BLaER1 (cell line): ENCODE measurements around the gene AGRN.

Experiments
- H3K27ac ChIP-seq: shearing (Covaris generic); formaldehyde crosslinking; 2 replicates; pipeline ENCODE4 v1.8.1; 2022
- H3K27me3 ChIP-seq: shearing (Covaris generic); formaldehyde crosslinking; 2 replicates; pipeline ENCODE4 v1.8.1; 2022
- H3K36me3 ChIP-seq: shearing (Covaris generic); formaldehyde crosslinking; 2 replicates; pipeline ENCODE4 v1.8.1; 2022
- H3K4me1 ChIP-seq: shearing (Covaris generic); formaldehyde crosslinking; 2 replicates; pipeline ENCODE4 v1.8.1; 2022
- H3K4me2 ChIP-seq: shearing (Covaris generic); formaldehyde crosslinking; 2 replicates; pipeline ENCODE4 v1.8.1; 2022
- H3K4me3 ChIP-seq: shearing (Covaris generic); formaldehyde crosslinking; 2 replicates; pipeline ENCODE4 v1.8.1; 2022
- H3K9ac ChIP-seq: shearing (Covaris generic); formaldehyde crosslinking; 2 replicates; pipeline ENCODE4 v1.8.1; 2022
- H3K9me3 ChIP-seq: shearing (Covaris generic); formaldehyde crosslinking; 2 replicates; pipeline ENCODE4 v1.8.1; 2022
- H4K20me1 ChIP-seq: shearing (Covaris generic); formaldehyde crosslinking; 2 replicates; pipeline ENCODE4 v1.8.1; 2022
- Cebpa-rat ChIP-seq: shearing (Covaris generic); IDR thresholded peaks from 2 replicates; pipeline ENCODE4 v1.8.1; 2022

The AGRN gene

GRCh38 chr1:1058088-1058905 lies 38.4 kb downstream of the AGRN start:
- Histone ChIP-seq H3K4me1 (peaks cover 58% of the 10 kb centered on the region), H3K9me3 (no peaks in the 10 kb centered on the region), H3K4me2 (peak overlapping the region; percentile 92), H3K9ac (0 out of 2 replicates have a peak overlapping the region, but pooled peaks have one; percentile 11), H3K36me3 (peaks cover 23% of the 10 kb centered on the region), H3K27ac (no peak overlapping the region; the same call in 1 of the 2 replicates), H3K27me3 (peaks cover 63% of the 10 kb centered on the region), H3K4me3 (peak overlapping the region; percentile 70), H4K20me1 (peaks cover 38% of the 10 kb centered on the region)
- no peak for TF ChIP-seq Cebpa-rat

- H3K27ac ChIP-seq: no peak overlapping the region; the same call in 1 of the 2 replicates
- peaks cover 65% of the 10 kb centered on the region for H3K4me1 ChIP-seq
- peak overlapping the region; percentile 32; the same call in 1 of the 2 replicates for H3K9ac ChIP-seq
- peaks cover 39% of the 10 kb centered on the region for H4K20me1 ChIP-seq
- TF ChIP-seq Cebpa-rat: no peak
- H3K4me2 ChIP-seq: peak overlapping the region; percentile 92
- peak overlapping the region; percentile 70 for H3K4me3 ChIP-seq
- no peaks in the 10 kb centered on the region for H3K9me3 ChIP-seq
- H3K27me3 ChIP-seq: peaks cover 68% of the 10 kb centered on the region
- peaks cover 16% of the 10 kb centered on the region for H3K36me3 ChIP-seq
These were observed 39.1 kb downstream of the AGRN start for GRCh38 chr1:1058921-1059493.

- Histone ChIP-seq H4K20me1 (peaks cover 44% of the 10 kb centered on the region), H3K9me3 (no peaks in the 10 kb centered on the region), H3K4me2 (peak overlapping the region; percentile 92), H3K9ac (peak overlapping the region; percentile 32; the same call in 1 of the 2 replicates), H3K4me1 (peaks cover 71% of the 10 kb centered on the region), H3K27me3 (peaks cover 74% of the 10 kb centered on the region), H3K27ac (no peak overlapping the region), H3K4me3 (peak overlapping the region; percentile 70), H3K36me3 (peaks cover 10% of the 10 kb centered on the region)
- TF ChIP-seq Cebpa-rat: no peak
These were observed 39.8 kb downstream of the AGRN start for GRCh38 chr1:1059494-1060280.

GRCh38 chr1:1060281-1061000 lies 40.5 kb downstream of the AGRN start:
- no peaks in the 10 kb centered on the region for H3K9me3 ChIP-seq
- H3K4me2 ChIP-seq: peak overlapping the region; percentile 92
- H3K36me3 ChIP-seq: peaks cover 2% of the 10 kb centered on the region; the same call in 1 of the 2 replicates
- peaks cover 74% of the 10 kb centered on the region for H3K4me1 ChIP-seq
- peak overlapping the region; percentile 70; the same call in 1 of the 2 replicates for H3K4me3 ChIP-seq
- H4K20me1 ChIP-seq: peaks cover 44% of the 10 kb centered on the region
- no peak overlapping the region for H3K9ac ChIP-seq
- H3K27ac ChIP-seq: no peak overlapping the region
- no peak for TF ChIP-seq Cebpa-rat
- H3K27me3 ChIP-seq: peaks cover 76% of the 10 kb centered on the region

GRCh38 chr1:1061682-1062345 lies 41.9 kb downstream of the AGRN start:
- Histone ChIP-seq H3K9ac (no peak overlapping the region), H3K4me3 (no peak overlapping the region), H3K4me1 (peaks cover 86% of the 10 kb centered on the region), H4K20me1 (peaks cover 49% of the 10 kb centered on the region), H3K36me3 (no peaks in the 10 kb centered on the region), H3K27me3 (peaks cover 79% of the 10 kb centered on the region), H3K4me2 (peak overlapping the region; percentile 92), H3K9me3 (no peaks in the 10 kb centered on the region), H3K27ac (no peak overlapping the region)
- TF ChIP-seq Cebpa-rat: no peak

GRCh38 chr1:1062348-1063163 lies 42.6 kb downstream of the AGRN start:
- no peak for TF ChIP-seq Cebpa-rat
- peaks cover 57% of the 10 kb centered on the region for H4K20me1 ChIP-seq
- peak overlapping the region; percentile 92 for H3K4me2 ChIP-seq
- no peak overlapping the region for H3K27ac ChIP-seq
- peaks cover 86% of the 10 kb centered on the region for H3K4me1 ChIP-seq
- H3K27me3 ChIP-seq: peaks cover 77% of the 10 kb centered on the region
- H3K36me3 ChIP-seq: no peaks in the 10 kb centered on the region
- 0 out of 2 replicates have a peak overlapping the region, but pooled peaks have one; percentile 20 for H3K4me3 ChIP-seq
- no peak overlapping the region for H3K9ac ChIP-seq
- H3K9me3 ChIP-seq: no peaks in the 10 kb centered on the region

GRCh38 chr1:1063261-1063944 lies 43.5 kb downstream of the AGRN start:
- Histone ChIP-seq H3K36me3 (no peaks in the 10 kb centered on the region), H3K9ac (0 out of 2 replicates have a peak overlapping the region, but pooled peaks have one; percentile 45), H4K20me1 (peaks cover 57% of the 10 kb centered on the region), H3K4me2 (peak overlapping the region; percentile 92), H3K27me3 (peaks cover 69% of the 10 kb centered on the region), H3K4me1 (peaks cover 86% of the 10 kb centered on the region), H3K9me3 (no peaks in the 10 kb centered on the region), H3K27ac (no peak overlapping the region), H3K4me3 (0 out of 2 replicates have a peak overlapping the region, but pooled peaks have one; percentile 20)
- no peak for TF ChIP-seq Cebpa-rat
